ENCODE data around the gene DLL4. TPM values are rescaled to one million over a fixed set of nuclear protein-coding genes. Genes with fewer than 3 reads are reported as not detected.

Gene DLL4
- polyA plus RNA-seq, 3 donors, result 6.6 to 9.1 (median 8.5) TPM

GRCh38 chr15:40925863-40926658 is 3.1 kb upstream of the DLL4 start:
- DNase-seq (ENCODE audit: low read depth in 3 of 3, low spot score in 2 of 3), result no peak

- no peak for DNase-seq (ENCODE audit: low read depth in 3 of 3, low spot score in 2 of 3)
These were observed 2.3 kb upstream of the DLL4 start for GRCh38 chr15:40926659-40927494.

- no peak for DNase-seq (ENCODE audit: low read depth in 3 of 3, low spot score in 2 of 3)
These were observed 1.7 kb upstream of the DLL4 start for GRCh38 chr15:40927495-40927872.

GRCh38 chr15:40927873-40928806 is 1.0 kb upstream of the DLL4 start:
- no peak for DNase-seq (ENCODE audit: low read depth in 3 of 3, low spot score in 2 of 3)

GRCh38 chr15:40929660-40930429 is 705 bp downstream of the DLL4 start:
- DNase-seq (ENCODE audit: low read depth in 3 of 3, low spot score in 2 of 3), result no peak

GRCh38 chr15:40930430-40931299 is 1.5 kb downstream of the DLL4 start:
- no peak for DNase-seq (ENCODE audit: low read depth in 3 of 3, low spot score in 2 of 3)

GRCh38 chr15:40931300-40932142 is 2.4 kb downstream of the DLL4 start:
- DNase-seq (ENCODE audit: low read depth in 3 of 3, low spot score in 2 of 3), result no peak

- DNase-seq (ENCODE audit: low read depth in 3 of 3, low spot score in 2 of 3), result no peak
These were observed 3.0 kb downstream of the DLL4 start for GRCh38 chr15:40932156-40932555.

- no peak for DNase-seq (ENCODE audit: low read depth in 3 of 3, low spot score in 2 of 3)
These were observed 3.7 kb downstream of the DLL4 start for GRCh38 chr15:40932649-40933516.

- no peak for DNase-seq (ENCODE audit: low read depth in 3 of 3, low spot score in 2 of 3)
These were observed 4.4 kb downstream of the DLL4 start for GRCh38 chr15:40933517-40933902.

GRCh38 chr15:40934457-40934856 is 5.3 kb downstream of the DLL4 start:
- DNase-seq (ENCODE audit: low read depth in 3 of 3, low spot score in 2 of 3), result no peak

- DNase-seq (ENCODE audit: low read depth in 3 of 3, low spot score in 2 of 3), result no peak
These were observed 7.1 kb downstream of the DLL4 start for GRCh38 chr15:40936234-40936708.

- DNase-seq (ENCODE audit: low read depth in 3 of 3, low spot score in 2 of 3), result no peak
These were observed 7.8 kb downstream of the DLL4 start for GRCh38 chr15:40936709-40937666.

GRCh38 chr15:40937762-40938535 is 8.8 kb downstream of the DLL4 start:
- DNase-seq (ENCODE audit: low read depth in 3 of 3, low spot score in 2 of 3), result no peak

GRCh38 chr15:40938536-40938870 is 9.4 kb downstream of the DLL4 start:
- DNase-seq (ENCODE audit: low read depth in 3 of 3, low spot score in 2 of 3), result no peak

Measured in right renal cortex interstitium (tissue), 3 donors.